Measurements from ENCODE around the gene MSL1. TPM values are rescaled to one million over a fixed set of nuclear protein-coding genes. Genes with fewer than 3 reads are reported as not detected.

MSL1 gene
- total and polyA plus RNA-seq, 9 of the 15 experiments (the other 6 are each of a cell fraction or from before 2014, with no cell fraction given), result 13.8 to 120 (median 61.9) TPM

DNA sequence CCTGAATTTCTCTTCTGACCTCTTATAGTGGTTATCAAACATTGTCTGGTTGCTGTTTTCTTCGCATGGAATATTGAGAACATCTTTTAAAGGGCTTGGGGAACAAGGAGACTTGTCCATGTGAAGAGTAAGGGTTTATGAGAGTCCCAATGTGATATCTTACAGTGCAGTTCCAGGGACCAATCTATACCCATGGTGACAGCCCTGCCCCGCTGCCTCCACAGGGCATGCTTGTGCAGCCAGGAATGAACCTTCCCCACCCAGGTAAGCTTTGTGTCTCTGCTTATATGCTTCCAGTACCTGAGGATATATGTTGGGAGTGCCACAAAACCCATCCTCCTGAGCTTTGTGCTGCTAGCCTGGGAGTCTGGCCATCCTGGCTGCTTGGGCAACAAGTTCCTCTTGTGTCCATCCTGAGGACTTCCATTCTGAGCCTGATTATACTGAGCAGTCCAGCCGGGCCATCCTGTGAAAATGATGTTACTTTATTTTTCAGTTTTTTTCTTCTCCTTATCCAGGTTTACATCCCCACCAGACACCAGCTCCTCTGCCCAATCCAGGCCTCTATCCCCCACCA lies 46.0 kb downstream of the MSL1 start (continued):
- TF ChIP-seq, protein P1, sequence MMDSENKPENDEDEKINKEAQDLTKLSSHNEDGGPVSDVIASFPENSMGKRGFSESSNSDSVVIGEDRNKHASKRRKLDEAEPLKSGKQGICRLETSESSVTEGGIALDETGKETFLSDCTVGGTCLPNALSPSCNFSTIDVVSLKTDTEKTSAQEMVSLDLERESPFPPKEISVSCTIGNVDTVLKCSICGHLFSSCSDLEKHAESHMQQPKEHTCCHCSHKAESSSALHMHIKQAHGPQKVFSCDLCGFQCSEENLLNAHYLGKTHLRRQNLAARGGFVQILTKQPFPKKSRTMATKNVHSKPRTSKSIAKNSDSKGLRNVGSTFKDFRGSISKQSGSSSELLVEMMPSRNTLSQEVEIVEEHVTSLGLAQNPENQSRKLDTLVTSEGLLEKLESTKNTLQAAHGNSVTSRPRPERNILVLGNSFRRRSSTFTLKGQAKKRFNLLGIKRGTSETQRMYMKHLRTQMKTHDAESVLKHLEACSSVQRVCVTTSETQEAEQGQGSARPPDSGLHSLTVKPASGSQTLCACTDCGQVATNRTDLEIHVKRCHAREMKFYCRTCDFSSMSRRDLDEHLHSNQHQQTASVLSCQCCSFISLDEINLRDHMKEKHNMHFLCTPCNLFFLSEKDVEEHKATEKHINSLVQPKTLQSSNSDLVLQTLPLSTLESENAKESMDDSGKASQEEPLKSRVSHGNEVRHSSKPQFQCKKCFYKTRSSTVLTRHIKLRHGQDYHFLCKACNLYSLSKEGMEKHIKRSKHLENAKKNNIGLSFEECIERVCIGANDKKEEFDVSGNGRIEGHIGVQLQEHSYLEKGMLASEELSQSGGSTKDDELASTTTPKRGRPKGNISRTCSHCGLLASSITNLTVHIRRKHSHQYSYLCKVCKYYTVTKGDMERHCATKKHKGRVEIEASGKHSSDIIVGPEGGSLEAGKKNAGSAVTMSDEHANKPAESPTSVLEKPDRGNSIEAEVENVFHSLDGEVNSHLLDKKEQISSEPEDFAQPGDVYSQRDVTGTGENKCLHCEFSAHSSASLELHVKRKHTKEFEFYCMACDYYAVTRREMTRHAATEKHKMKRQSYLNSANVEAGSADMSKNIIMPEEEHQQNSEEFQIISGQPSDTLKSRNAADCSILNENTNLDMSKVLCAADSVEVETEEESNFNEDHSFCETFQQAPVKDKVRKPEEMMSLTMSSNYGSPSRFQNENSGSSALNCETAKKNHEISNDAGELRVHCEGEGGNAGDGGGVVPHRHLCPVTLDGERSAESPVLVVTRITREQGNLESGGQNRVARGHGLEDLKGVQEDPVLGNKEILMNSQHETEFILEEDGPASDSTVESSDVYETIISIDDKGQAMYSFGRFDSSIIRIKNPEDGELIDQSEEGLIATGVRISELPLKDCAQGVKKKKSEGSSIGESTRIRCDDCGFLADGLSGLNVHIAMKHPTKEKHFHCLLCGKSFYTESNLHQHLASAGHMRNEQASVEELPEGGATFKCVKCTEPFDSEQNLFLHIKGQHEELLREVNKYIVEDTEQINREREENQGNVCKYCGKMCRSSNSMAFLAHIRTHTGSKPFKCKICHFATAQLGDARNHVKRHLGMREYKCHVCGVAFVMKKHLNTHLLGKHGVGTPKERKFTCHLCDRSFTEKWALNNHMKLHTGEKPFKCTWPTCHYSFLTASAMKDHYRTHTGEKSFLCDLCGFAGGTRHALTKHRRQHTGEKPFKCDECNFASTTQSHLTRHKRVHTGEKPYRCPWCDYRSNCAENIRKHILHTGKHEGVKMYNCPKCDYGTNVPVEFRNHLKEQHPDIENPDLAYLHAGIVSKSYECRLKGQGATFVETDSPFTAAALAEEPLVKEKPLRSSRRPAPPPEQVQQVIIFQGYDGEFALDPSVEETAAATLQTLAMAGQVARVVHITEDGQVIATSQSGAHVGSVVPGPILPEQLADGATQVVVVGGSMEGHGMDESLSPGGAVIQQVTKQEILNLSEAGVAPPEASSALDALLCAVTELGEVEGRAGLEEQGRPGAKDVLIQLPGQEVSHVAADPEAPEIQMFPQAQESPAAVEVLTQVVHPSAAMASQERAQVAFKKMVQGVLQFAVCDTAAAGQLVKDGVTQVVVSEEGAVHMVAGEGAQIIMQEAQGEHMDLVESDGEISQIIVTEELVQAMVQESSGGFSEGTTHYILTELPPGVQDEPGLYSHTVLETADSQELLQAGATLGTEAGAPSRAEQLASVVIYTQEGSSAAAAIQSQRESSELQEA (IDR thresholded peaks at IDR 0.05; ENCODE audit: low read depth), result no peak
- TF ChIP-seq MYNN (IDR thresholded peaks at IDR 0.05) (no peak), MYNN (CRISPR knock-in tag; IDR thresholded peaks at IDR 0.05) (no peak), NCOR1 (IDR thresholded peaks at IDR 0.05) (no peak), ZNF444 (CRISPR knock-in tag; IDR thresholded peaks at IDR 0.05) (no peak), ZNF184 (CRISPR knock-in tag; IDR thresholded peaks at IDR 0.05) (no peak), BDP1 (IDR thresholded peaks at IDR 0.05; ENCODE audit: insufficient read depth, insufficient read length) (no peak), NR2F6 (CRISPR knock-in tag; IDR thresholded peaks at IDR 0.05) (no peak)
- TF ChIP-seq, protein P2, sequence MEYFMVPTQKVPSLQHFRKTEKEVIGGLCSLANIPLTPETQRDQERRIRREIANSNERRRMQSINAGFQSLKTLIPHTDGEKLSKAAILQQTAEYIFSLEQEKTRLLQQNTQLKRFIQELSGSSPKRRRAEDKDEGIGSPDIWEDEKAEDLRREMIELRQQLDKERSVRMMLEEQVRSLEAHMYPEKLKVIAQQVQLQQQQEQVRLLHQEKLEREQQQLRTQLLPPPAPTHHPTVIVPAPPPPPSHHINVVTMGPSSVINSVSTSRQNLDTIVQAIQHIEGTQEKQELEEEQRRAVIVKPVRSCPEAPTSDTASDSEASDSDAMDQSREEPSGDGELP (CRISPR knock-in tag; IDR thresholded peaks at IDR 0.05; ENCODE audit: borderline replicate concordance), result no peak
- TF ChIP-seq, protein P3, sequence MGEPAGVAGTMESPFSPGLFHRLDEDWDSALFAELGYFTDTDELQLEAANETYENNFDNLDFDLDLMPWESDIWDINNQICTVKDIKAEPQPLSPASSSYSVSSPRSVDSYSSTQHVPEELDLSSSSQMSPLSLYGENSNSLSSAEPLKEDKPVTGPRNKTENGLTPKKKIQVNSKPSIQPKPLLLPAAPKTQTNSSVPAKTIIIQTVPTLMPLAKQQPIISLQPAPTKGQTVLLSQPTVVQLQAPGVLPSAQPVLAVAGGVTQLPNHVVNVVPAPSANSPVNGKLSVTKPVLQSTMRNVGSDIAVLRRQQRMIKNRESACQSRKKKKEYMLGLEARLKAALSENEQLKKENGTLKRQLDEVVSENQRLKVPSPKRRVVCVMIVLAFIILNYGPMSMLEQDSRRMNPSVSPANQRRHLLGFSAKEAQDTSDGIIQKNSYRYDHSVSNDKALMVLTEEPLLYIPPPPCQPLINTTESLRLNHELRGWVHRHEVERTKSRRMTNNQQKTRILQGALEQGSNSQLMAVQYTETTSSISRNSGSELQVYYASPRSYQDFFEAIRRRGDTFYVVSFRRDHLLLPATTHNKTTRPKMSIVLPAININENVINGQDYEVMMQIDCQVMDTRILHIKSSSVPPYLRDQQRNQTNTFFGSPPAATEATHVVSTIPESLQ (CRISPR knock-in tag; IDR thresholded peaks at IDR 0.05), result no peak
